GM19328 (cell line): Measurements from ENCODE around the gene WDR55.
"Not testable (repeated sequence)": the region's sequence is repeated elsewhere in the genome, so short reads cannot be mapped to it uniquely, and the experiment has no call there.

ENCODE experiments used
- ATAC-seq: cut with Tn5 transposase; IDR thresholded peaks from one replicate; pipeline ENCODE4 v1.9.1; 2021; ENCODE audit warnings: mild to moderate bottlenecking, moderate library complexity; ENCODE audit not compliant: unreplicated experiment

WDR55 gene

GRCh38 chr5:140664359-140665119, at the start of gene WDR55:
TSS of gene WDR55 (plus strand) at chr5:140664904. CDS start at chr5:140664913, 9 bp downstream.
- ATAC-seq, result peak; percentile 98

- ATAC-seq, result no peak
These were observed 42.4 kb upstream of the WDR55 start for GRCh38 chr5:140622301-140622700.

GRCh38 chr5:140623061-140623460, 41.6 kb upstream of the WDR55 start:
- not testable (repeated sequence) for ATAC-seq

- ATAC-seq, result not testable (repeated sequence)
These were observed 39.8 kb upstream of the WDR55 start for GRCh38 chr5:140624886-140625285.

- no peak for ATAC-seq
These were observed 36.7 kb upstream of the WDR55 start for GRCh38 chr5:140627972-140628371.

- ATAC-seq, result no peak
These were observed 36.0 kb upstream of the WDR55 start for GRCh38 chr5:140628711-140629110.

DNA sequence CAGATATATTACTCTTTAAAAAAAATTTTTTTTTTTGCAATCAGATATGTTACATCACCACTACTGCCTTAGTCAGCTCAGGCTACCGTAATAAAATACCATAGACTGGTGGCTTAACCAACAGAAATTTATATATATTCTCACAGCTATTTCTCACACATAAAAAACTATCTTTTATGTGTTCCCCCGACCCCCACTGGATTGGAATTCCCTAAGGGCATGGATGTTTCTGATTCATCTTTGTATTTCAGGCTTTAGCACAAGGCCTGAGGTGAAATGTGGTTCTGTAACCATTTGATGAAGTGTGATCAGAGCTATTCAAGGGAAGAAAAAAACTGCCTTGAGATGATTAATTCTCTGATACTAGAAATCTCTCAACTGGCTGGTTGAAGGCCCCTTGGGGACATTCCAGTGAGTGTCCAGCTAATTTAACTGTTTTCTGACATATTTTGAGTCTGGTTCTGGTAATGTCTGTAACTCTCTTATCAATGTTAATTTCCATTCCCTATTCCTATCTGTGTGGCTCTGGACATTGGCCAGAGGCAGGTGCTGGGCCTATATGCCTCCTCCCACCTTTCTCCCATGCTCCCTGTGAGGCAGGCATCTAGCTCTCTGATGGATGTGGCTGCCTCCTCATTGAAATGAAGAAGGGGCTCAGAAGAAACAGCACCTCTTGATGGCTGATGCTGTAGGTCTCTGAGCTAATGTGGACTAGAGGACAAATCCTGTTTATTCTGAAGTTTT, 34.2 kb upstream of the WDR55 start:
- no peak for ATAC-seq

- ATAC-seq, result no peak
These were observed 33.7 kb upstream of the WDR55 start for GRCh38 chr5:140631036-140631417.

GRCh38 chr5:140631831-140632365, 32.8 kb upstream of the WDR55 start:
- no peak for ATAC-seq

- ATAC-seq, result no peak
These were observed 32.2 kb upstream of the WDR55 start for GRCh38 chr5:140632366-140633020.

DNA sequence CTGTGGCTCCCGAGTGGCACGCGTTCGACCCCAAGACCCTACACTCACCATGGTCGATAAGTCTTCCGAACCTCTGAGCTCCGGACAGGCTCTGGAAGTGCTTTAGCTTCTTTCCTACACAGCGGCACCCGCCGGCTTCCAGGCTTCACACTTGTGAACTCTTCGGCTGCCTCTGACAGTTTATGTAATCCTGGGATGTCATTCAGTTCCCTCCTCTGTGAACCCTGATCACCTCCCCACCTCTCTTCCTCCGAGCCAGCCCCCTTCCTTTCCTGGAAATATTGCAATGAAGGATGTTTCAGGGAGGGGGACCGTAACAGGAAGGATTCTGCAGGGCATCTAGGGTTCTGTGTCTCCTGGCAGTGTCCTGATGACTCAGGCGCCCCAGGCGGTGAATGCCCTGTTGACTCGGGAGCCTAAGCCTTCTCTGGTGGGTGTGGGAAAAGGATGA, 31.7 kb upstream of the WDR55 start, which contains the start of gene CD14:
Gene CD14, minus strand, starts transcription at position 155 of the 451 bp plus-strand sequence. Its CDS starts 104 bp downstream, at position 51.
- no peak for ATAC-seq

DNA sequence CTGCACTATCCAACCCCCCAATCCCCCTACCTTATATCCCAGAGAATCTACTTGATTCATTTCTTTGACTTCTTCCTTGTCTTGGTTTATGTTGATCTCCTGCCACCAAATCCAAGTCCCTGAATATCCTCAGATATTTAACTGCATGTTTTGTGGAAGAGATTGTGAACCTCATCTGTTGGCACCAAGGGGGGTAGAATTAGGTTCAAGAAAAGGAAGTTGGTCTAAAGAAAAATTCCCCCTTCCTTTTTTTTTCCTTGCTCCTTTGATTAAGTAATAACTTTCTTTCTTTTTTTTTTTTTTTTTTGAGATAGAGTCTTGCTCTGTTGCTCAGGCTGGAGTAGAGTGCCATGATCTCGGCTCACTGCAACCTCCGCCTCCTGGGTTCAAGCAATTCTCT, 31.2 kb upstream of the WDR55 start:
- ATAC-seq, result no peak

DNA sequence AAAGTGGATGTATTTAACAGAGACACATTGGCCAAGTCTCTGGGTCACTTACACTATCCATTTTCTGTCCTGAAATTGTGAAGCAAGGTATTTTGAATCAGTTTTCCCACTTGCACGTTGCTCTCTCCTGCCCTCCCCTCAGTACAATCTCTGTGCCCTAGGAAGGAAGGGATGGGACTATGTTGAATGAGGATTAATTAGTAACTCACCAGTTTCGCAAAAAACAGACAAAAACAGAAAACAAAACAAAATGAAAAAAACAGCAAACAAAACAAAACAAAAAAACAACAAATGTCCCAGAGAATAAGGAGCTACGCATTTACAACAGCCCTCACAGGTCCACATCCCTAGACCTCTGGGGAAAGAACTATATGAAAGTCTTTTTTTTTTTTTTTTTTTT, 30.6 kb upstream of the WDR55 start:
- no peak for ATAC-seq

GRCh38 chr5:140635291-140636257, 29.1 kb upstream of the WDR55 start:
- ATAC-seq, result no peak

GRCh38 chr5:140637371-140638100, 27.2 kb upstream of the WDR55 start:
- no peak for ATAC-seq

DNA sequence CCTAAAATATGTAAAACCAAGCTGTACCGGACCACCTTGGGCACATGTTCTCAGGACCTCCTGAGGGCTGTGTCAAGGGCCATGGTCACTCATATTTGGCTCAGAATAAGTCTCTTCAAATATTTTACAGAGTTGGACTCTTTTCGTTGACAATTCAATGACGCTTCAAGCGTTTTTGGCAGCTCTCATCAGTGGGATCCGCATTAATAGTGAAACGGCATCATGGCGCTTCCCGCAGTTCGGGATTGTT, 25.9 kb upstream of the WDR55 start:
- ATAC-seq, result not testable (repeated sequence)

DNA sequence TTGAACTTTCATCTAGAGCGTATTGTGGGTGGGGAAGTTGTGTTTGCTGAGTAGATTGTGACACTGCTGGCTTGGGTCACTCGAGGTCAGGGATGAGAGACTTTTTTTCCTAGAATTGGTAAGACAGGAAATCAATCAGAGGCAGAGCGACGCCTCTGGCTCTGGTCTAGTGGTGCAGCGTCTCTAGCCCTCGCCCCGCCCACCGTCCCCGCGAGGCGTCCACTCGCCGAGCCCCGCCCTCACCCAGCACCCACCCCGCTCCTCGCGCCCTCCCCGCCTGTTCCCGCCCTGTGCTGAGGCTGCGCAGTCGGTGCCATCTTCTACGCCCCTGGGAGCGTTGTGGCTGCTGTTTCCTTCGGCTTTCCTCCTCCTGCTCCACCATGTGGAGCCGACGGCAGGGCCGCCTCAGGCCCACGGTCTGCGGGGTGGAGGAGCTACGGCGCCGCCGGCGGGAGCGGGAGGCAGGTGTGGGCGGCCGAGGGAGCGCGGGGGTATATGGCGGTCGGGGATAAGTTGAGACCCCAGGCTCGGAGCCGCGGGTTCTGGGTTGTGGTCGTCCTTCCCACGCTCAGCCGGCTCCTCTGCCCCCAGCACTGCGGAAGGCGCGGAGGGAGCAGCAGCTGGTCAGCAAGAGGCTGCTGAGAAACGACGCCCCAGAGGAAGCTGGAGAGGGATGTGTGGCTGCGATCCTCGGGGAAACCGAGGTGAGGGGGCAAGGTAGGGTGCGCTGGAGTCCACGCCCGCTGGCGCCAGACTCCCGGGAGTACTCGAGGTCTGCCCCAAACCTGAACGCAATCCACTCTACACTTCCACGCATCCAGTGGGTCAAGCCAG, 25.3 kb upstream of the WDR55 start, which contains the start of gene TMCO6:
Gene TMCO6, plus strand, starts transcription at position 304 of the 834 bp plus-strand sequence. Its CDS starts 77 bp downstream, at position 381.
- peak; percentile 97 for ATAC-seq

DNA sequence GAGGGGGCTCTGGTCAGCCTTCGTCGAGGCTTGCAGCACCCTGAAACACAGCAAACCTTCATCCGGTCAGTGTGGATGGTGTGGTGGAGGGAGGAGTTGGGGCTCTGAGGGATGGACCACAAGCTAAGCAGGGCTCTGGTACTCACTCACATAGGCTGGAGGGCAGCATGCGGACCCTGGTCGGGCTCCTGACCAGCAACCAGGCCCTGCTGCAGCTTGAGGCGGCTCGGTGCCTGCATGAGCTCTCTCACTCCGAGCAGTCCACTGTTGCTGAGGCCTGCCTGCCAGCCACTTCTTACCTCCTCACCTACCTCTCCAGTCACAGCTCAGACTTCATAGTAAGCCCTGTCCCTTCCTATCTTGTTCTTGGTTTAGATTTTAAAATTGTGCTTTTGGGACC, 23.0 kb upstream of the WDR55 start:
- no peak for ATAC-seq

GRCh38 chr5:140642718-140643117, 22.0 kb upstream of the WDR55 start:
- ATAC-seq, result no peak
